Stimulated activated CD4-positive, alpha-beta T cell treated with anti-CD3 and anti-CD28 coated beads, Interleukin-1b, Interleukin-23, amount 100 ng/mL, for 24 hours (primary cell): ENCODE measurements around the gene TMEM236.

ENCODE experiments used
- DNase-seq, 4 experiments: peaks; one replicate each; pipeline ENCODE4 v3.0.0-alpha.2; 2020; ENCODE audit warnings: low read depth in 4 of 4, low spot score in 1 of 4

The TMEM236 gene

GRCh38 chr10:17740668-17741067, 11.3 kb upstream of the TMEM236 start:
- no peak for DNase-seq

- peak; percentile 53 to 61 (median 54) for DNase-seq
Measured at GRCh38 chr10:17742918-17743317, 9.1 kb upstream of the TMEM236 start.

GRCh38 chr10:17743437-17743836, 8.6 kb upstream of the TMEM236 start:
- no peak for DNase-seq

GRCh38 chr10:17744341-17744861, 7.6 kb upstream of the TMEM236 start:
- DNase-seq = no peak

GRCh38 chr10:17747883-17748550, 4.0 kb upstream of the TMEM236 start:
- no peak for DNase-seq

GRCh38 chr10:17749890-17750289, 2.1 kb upstream of the TMEM236 start:
- DNase-seq = no peak

- no peak for DNase-seq
Measured at GRCh38 chr10:17756557-17757217, 4.7 kb downstream of the TMEM236 start.

- no peak for DNase-seq
Measured at GRCh38 chr10:17758200-17758599, 6.2 kb downstream of the TMEM236 start.

- DNase-seq = no peak
Measured at GRCh38 chr10:17758896-17759295, 6.9 kb downstream of the TMEM236 start.

- no peak for DNase-seq
Measured at GRCh38 chr10:17764142-17764541, 12.1 kb downstream of the TMEM236 start.

- DNase-seq = no peak
Measured at GRCh38 chr10:17765602-17766001, 13.6 kb downstream of the TMEM236 start.

- DNase-seq = no peak
Measured at GRCh38 chr10:17766731-17767130, 14.7 kb downstream of the TMEM236 start.

GRCh38 chr10:17768496-17768895, 16.5 kb downstream of the TMEM236 start:
- DNase-seq = no peak

GRCh38 chr10:17768957-17769356, 17.0 kb downstream of the TMEM236 start:
- DNase-seq = no peak

- no peak for DNase-seq
Measured at GRCh38 chr10:17771017-17771416, 19.0 kb downstream of the TMEM236 start.

GRCh38 chr10:17779784-17780183, 27.8 kb downstream of the TMEM236 start:
- no peak for DNase-seq

GRCh38 chr10:17780727-17781126, 28.7 kb downstream of the TMEM236 start:
- DNase-seq = no peak

GRCh38 chr10:17781856-17782255, 29.9 kb downstream of the TMEM236 start:
- no peak for DNase-seq

- no peak for DNase-seq
Measured at GRCh38 chr10:17782921-17783665, 31.1 kb downstream of the TMEM236 start.

GRCh38 chr10:17783751-17784150, 31.8 kb downstream of the TMEM236 start:
- no peak for DNase-seq

GRCh38 chr10:17784688-17785087, 32.7 kb downstream of the TMEM236 start:
- no peak for DNase-seq
